GM12878 (cell line): ENCODE data around the gene TRERF1. TPM values are rescaled to one million over a fixed set of nuclear protein-coding genes. Genes with fewer than 3 reads are reported as not detected.

Experiments used
- ATAC-seq: fragments of 200-7000 bp; cut with Tn5 transposase; 3 replicates; pipeline ENCODE4 v1.9.1; 2020; ENCODE audit warnings: mild to moderate bottlenecking, moderate library complexity
- BruUV-seq: library from RNA; stranded (reverse); fragments of 400-500 nt; replicated peaks from 2 replicates; lab custom pipeline; 2021; lab: Mats Ljungman, UMichigan
- CTCF ChIA-PET: fragments of 300-600 bp; sonication (Branson Sonifier 250); formaldehyde crosslinking; extraction: SDS; loops from one replicate; lab custom pipeline; 2021; ENCODE audit warnings: inconsistent platforms; lab: Yijun Ruan, JAX
- POLR2A ChIA-PET: fragments of 350-600 bp; formaldehyde crosslinking; extraction: SDS; loops from one replicate; lab custom pipeline; 2021; ENCODE audit warnings: inconsistent platforms; lab: Charles Lee
- RAD21 ChIA-PET: fragments of 300-600 bp; sonication (Branson Sonifier 250); formaldehyde crosslinking; loops from one replicate; lab custom pipeline; 2023; ENCODE audit warnings: antibody characterized with exemption; ENCODE audit not compliant: unreplicated experiment; lab: Charles Lee
- SMC1A ChIA-PET: fragments of 300-600 bp; sonication (Branson Sonifier 250); formaldehyde crosslinking; loops from one replicate; lab custom pipeline; 2023; ENCODE audit not compliant: unreplicated experiment, uncharacterized antibody; lab: Charles Lee
- DNase-seq: peaks from one replicate; pipeline ENCODE4 v3.0.0-alpha.2; 2011; ENCODE audit warnings: low read depth, low spot score
- FAIRE-seq: peaks from 3 replicates; lab custom pipeline; 2011; peaks lifted over from hg19 to GRCh38; lab: Jason Lieb, UNC
- H2AFZ ChIP-seq: 2 replicates; pipeline ENCODE4 v1.6.0; 2011; ENCODE audit warnings: low read depth, low read length, control low read depth; ENCODE audit not compliant: control insufficient read depth
- H3K27ac ChIP-seq: 2 replicates; pipeline ENCODE4 v1.5.1; 2011; ENCODE audit warnings: control low read depth; ENCODE audit not compliant: control insufficient read depth, insufficient read depth
- H3K27me3 ChIP-seq, 2 experiments: replicated peaks in 1 of 2; 2 replicates each; pipeline versions ENCODE4 v1.6.0 to v1.6.1; 2011; ENCODE audit warnings: low read length in 1 of 2; ENCODE audit not compliant: control insufficient read depth in 2 of 2, insufficient read depth in 2 of 2
- H3K36me3 ChIP-seq, 2 experiments: 2 replicates each; pipeline ENCODE4 v1.5.1; 2011; ENCODE audit warnings: low read length in 1 of 2; ENCODE audit not compliant: control insufficient read depth in 2 of 2, insufficient read depth in 2 of 2
- H3K4me1 ChIP-seq: 2 replicates; pipeline ENCODE4 v1.6.1; 2011; ENCODE audit warnings: mild to moderate bottlenecking, low read length, moderate library complexity, mixed read lengths; ENCODE audit not compliant: control insufficient read depth, insufficient read depth
- H3K4me2 ChIP-seq: 2 replicates; pipeline ENCODE4 v1.6.0; 2011; ENCODE audit warnings: control low read depth; ENCODE audit not compliant: control insufficient read depth, insufficient read depth
- H3K4me3 ChIP-seq: fragments of 200-600 bp; sonication (generic); 2 replicates; pipeline ENCODE4 v1.5.1; 2016
- H3K79me2 ChIP-seq: 2 replicates; pipeline ENCODE4 v1.6.0; 2011; ENCODE audit warnings: low read length; ENCODE audit not compliant: control insufficient read depth, insufficient read depth
- H3K9ac ChIP-seq: 2 replicates; pipeline ENCODE4 v1.8.0; 2011; ENCODE audit warnings: low read length, control low read depth, mixed read lengths; ENCODE audit not compliant: control insufficient read depth, insufficient read depth
- H3K9me3 ChIP-seq: replicated peaks from 3 replicates; pipeline ENCODE4 v1.5.1; 2011; ENCODE audit warnings: mild to moderate bottlenecking, low read length; ENCODE audit not compliant: control insufficient read depth, insufficient read depth
- H4K20me1 ChIP-seq: 2 replicates; pipeline ENCODE4 v1.6.0; 2011; ENCODE audit not compliant: control insufficient read depth, insufficient read depth
- BRCA1 ChIP-seq: IDR thresholded peaks from 2 replicates; pipeline ENCODE4 v1.6.1; 2011; ENCODE audit warnings: low read depth, low read length, improper control_type of control experiment
- CHD4 ChIP-seq: fragments of 200-600 bp; sonication (generic); IDR thresholded peaks from 2 replicates; pipeline ENCODE4 v1.6.1; 2016; ENCODE audit warnings: mild to moderate bottlenecking
- HDGF ChIP-seq: fragments of 450-650 bp; IDR thresholded peaks from 2 replicates; pipeline ENCODE4 v1.6.1; 2016; ENCODE audit warnings: antibody characterized with exemption
- HSF1 ChIP-seq: fragments of 150-350 bp; IDR thresholded peaks from 2 replicates; pipeline ENCODE4 v1.6.1; 2014; ENCODE audit warnings: mild to moderate bottlenecking, low read depth, low read length
- NFXL1 ChIP-seq: fragments of 450-650 bp; IDR thresholded peaks from 2 replicates; pipeline ENCODE4 v1.6.1; 2017; ENCODE audit warnings: antibody characterized with exemption, mild to moderate bottlenecking, borderline replicate concordance
- NRF1 ChIP-seq: conservative IDR thresholded peaks from 2 replicates; pipeline ENCODE4 v1.6.1; 2011; ENCODE audit warnings: mild to moderate bottlenecking, low read depth, low read length, improper control_type of control experiment
- WGBS: methylation state at CpG from one replicate; pipeline ENCODE4 v1.1.6; 2016; ENCODE audit warnings: low lambda C conversion rate; ENCODE audit not compliant: insufficient replicate concordance, insufficient coverage; ENCODE audit errors: missing lambda C conversion rate; 5-methylcytosine and 5-hydroxymethylcytosine counted together
- in situ Hi-C: fragments of 300-500 bp; cut with MboI; formaldehyde crosslinking; loops from 9 replicates; pipeline ENCODE4 v1.14.3; 2018; ENCODE audit warnings: mixed read lengths
- intact Hi-C: fragments of 100-400 bp; cut with micrococcal nuclease; formaldehyde crosslinking; loops from one replicate; pipeline ENCODE4 v1.14.2; 2022; ENCODE audit not compliant: unreplicated experiment
- polyA plus RNA-seq, 11 experiments: library from polyadenylated mRNA; depleted of rRNA in 4 of 11; unstranded in 6 of 11; stranded (reverse) in 5 of 11; fragments of >200 nt; fragmentation: Nextera tagmentation in 4 of 11; fragmentation: Illumina TruSeq in 1 of 11; extraction: Ambion mirVana in 4 of 11; extraction: Trizol in 1 of 11; gene quantifications; 1 replicate in 1 of 11; 2 replicates in 10 of 11; pipeline versions ENCODE4 v1.2.1 to v1.2.3, GENCODE V29; 2011 to 2016; ENCODE audit warnings: inconsistent platforms in 2 of 11, missing spikeins in 2 of 11, low read depth in 1 of 11
- total RNA-seq, 4 experiments: library from RNA; depleted of rRNA in 3 of 4; stranded (reverse); fragments of >200 nt in 3 of 4; fragmentation: Illumina TruSeq in 1 of 4; extraction: Trizol in 1 of 4; gene quantifications; 2 replicates each; pipeline versions ENCODE4 v1.2.1 to v1.2.3, GENCODE V29; 2013 to 2021

TRERF1 gene
- total and polyA plus RNA-seq, 10 of the 15 experiments (the other 5 are each of a cell fraction or from before 2014, with no cell fraction given): 2.2 to 19.4 (median 7.2) TPM

GRCh38 chr6:42431877-42432276 lies 19.8 kb downstream of the TRERF1 start (continued):
- TF ChIP-seq HSF1: no peak
- no peak for TF ChIP-seq CHD4

DNA sequence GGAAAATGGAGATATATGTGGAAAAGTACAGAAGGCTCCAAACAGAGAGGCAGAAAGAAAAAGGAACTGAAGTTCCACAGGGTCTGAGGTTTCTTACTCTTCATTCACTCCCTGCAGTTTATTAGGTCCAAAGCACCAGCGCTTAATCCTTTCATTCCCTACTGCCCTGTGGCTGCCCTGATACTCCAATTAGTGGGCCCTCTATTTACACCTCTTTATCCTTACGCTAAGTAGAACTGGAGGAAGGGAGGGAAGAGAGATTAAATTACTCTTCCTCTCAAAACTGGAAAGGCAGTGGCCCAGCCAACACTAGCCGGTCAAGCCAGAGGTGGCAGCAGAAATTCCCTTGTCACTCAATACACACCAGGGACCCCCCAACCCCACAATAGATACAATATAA lies 20.4 kb downstream of the TRERF1 start:
- Histone ChIP-seq H3K27ac (no peak overlapping the region), H3K9ac (no peak overlapping the region), H3K27me3 (no peaks in the 10 kb centered on the region), H3K4me1 (peaks cover 28% of the 10 kb centered on the region), H3K36me3 (no peaks in the 10 kb centered on the region; a peak in 2 of 4 replicates), H3K9me3 (peaks cover 16% of the 10 kb centered on the region), H2AFZ (no peak overlapping the region), H3K79me2 (peaks cover 3% of the 10 kb centered on the region), H3K4me2 (no peak overlapping the region), H4K20me1 (no peaks in the 10 kb centered on the region), H3K4me3 (no peak overlapping the region)
- 95% methylated on average over 3 of the region's 3 CpGs for WGBS
- no TSS peak for BruUV-seq
- TF ChIP-seq HDGF (no peak), NRF1 (no peak), BRCA1 (no peak), NFXL1 (no peak)
- ChIA-PET POLR2A (interaction anchor here (0.5 to 1.4 kb wide), 4 partner anchors 15 to 53 kb away, joined by 3 to 5 read pairs (median 4); no protein-coding TSS in a partner anchor), RAD21 (interaction anchor here (1.0 to 2.0 kb wide), 5 partner anchors 8 to 194 kb away, joined by 3 to 6 read pairs (median 4); no protein-coding TSS in a partner anchor), CTCF (interaction anchor here (1.3 to 2.2 kb wide), 2 partner anchors 41 to 116 kb away, joined by 5 to 8 read pairs; no protein-coding TSS in a partner anchor), SMC1A (interaction anchor here (1.7 to 3.3 kb wide), 2 partner anchors 9 to 12 kb away, joined by 8 to 15 read pairs; no protein-coding TSS in a partner anchor)
- FAIRE-seq (no peak), DNase-seq (no peak), ATAC-seq (no peak)
- intact Hi-C loops (no loop called here), in situ Hi-C loops (no loop called here)
